HEK293 (cell line): Measurements from ENCODE around the gene EBP.
A peak's percentile ranks its signal among the peaks of the same experiment; 100 is the strongest.

Experiments
- CTCF ChIA-PET: fragments of 350-600 bp; formaldehyde crosslinking; extraction: SDS; loops from one replicate; lab custom pipeline; 2021; ENCODE audit warnings: antibody characterized with exemption; lab: Yijun Ruan, JAX
- POLR2A ChIA-PET: fragments of 300-600 bp; formaldehyde crosslinking; extraction: SDS; loops from one replicate; lab custom pipeline; 2020; ENCODE audit warnings: antibody characterized with exemption, inconsistent platforms; lab: Yijun Ruan, JAX
- H3K27ac ChIP-seq: fragments of 200-500 bp; sonication (Bioruptor generic); 2 replicates; pipeline ENCODE4 v1.5.1; 2014; ENCODE audit warnings: low read depth, low read length, control low read depth, inconsistent platforms; ENCODE audit errors: extremely low read depth
- H3K36me3 ChIP-seq, 2 experiments: fragments of 200-500 bp in 1 of 2; sonication (Bioruptor generic) in 1 of 2; 1 replicate in 1 of 2; 2 replicates in 1 of 2; pipeline ENCODE4 v1.5.1; 2014 to 2017; ENCODE audit warnings: inconsistent platforms in 2 of 2, low read length in 2 of 2; ENCODE audit not compliant: control insufficient read depth in 2 of 2, insufficient read depth in 1 of 2
- H3K4me1 ChIP-seq: fragments of 200-500 bp; sonication (Bioruptor generic); 2 replicates; pipeline ENCODE4 v1.5.1; 2014; ENCODE audit warnings: mild to moderate bottlenecking, low read length, inconsistent platforms; ENCODE audit not compliant: control insufficient read depth, insufficient read depth
- H3K4me3 ChIP-seq: 2 replicates; pipeline ENCODE4 v1.5.1; 2011; ENCODE audit warnings: low read depth, mild to moderate bottlenecking, control low read depth, low read length, moderate library complexity
- H3K9me3 ChIP-seq: fragments of 200-500 bp; sonication (Bioruptor generic); 2 replicates; pipeline ENCODE4 v1.5.1; 2014; ENCODE audit warnings: low read depth, low read length, inconsistent platforms; ENCODE audit not compliant: control insufficient read depth, insufficient read depth
- EGR2 ChIP-seq: fragments of 450-650 bp; formaldehyde crosslinking; IDR thresholded peaks from 2 replicates; pipeline ENCODE4 v1.5.1; 2016; ENCODE audit warnings: low read depth, missing biosample characterization, missing genetic modification characterization
- GLIS1 ChIP-seq: fragments of 450-650 bp; formaldehyde crosslinking; IDR thresholded peaks from 2 replicates; pipeline ENCODE4 v1.5.1; 2016; ENCODE audit warnings: missing biosample characterization, missing genetic modification characterization
- IKZF3 ChIP-seq: fragments of 450-650 bp; IDR thresholded peaks from 2 replicates; pipeline ENCODE4 v1.5.0; 2018; ENCODE audit warnings: missing biosample characterization, mild to moderate bottlenecking, missing genetic modification characterization, moderate library complexity
- KLF17 ChIP-seq: fragments of 450-650 bp; formaldehyde crosslinking; IDR thresholded peaks from 2 replicates; pipeline ENCODE4 v1.5.1; 2016; ENCODE audit warnings: missing biosample characterization, missing genetic modification characterization
- OVOL3 ChIP-seq: fragments of 450-650 bp; formaldehyde crosslinking; IDR thresholded peaks from 2 replicates; pipeline ENCODE4 v1.5.1; 2016; ENCODE audit warnings: missing biosample characterization, missing genetic modification characterization
- REST ChIP-seq: fragments of 450-650 bp; formaldehyde crosslinking; IDR thresholded peaks from 2 replicates; pipeline ENCODE4 v1.5.1; 2016; ENCODE audit warnings: missing biosample characterization, missing genetic modification characterization
- SCRT1 ChIP-seq: fragments of 450-650 bp; formaldehyde crosslinking; IDR thresholded peaks from 2 replicates; pipeline ENCODE4 v1.5.1; 2016; ENCODE audit warnings: missing biosample characterization, missing genetic modification characterization, borderline replicate concordance
- SCRT2 ChIP-seq: fragments of 450-650 bp; formaldehyde crosslinking; IDR thresholded peaks from 2 replicates; pipeline ENCODE4 v1.5.1; 2016; ENCODE audit warnings: missing biosample characterization, missing genetic modification characterization
- TRIM28 ChIP-seq: IDR thresholded peaks from 2 replicates; pipeline ENCODE4 v1.6.1; 2011; ENCODE audit warnings: low read length, control low read depth, borderline replicate concordance
- TSHZ1 ChIP-seq: fragments of 450-650 bp; formaldehyde crosslinking; IDR thresholded peaks from 2 replicates; pipeline ENCODE4 v1.5.1; 2016; ENCODE audit warnings: missing biosample characterization, missing genetic modification characterization, borderline replicate concordance
- ZFHX2 ChIP-seq: fragments of 450-650 bp; formaldehyde crosslinking; conservative IDR thresholded peaks from 2 replicates; pipeline ENCODE4 v1.5.1; 2016; ENCODE audit warnings: missing biosample characterization, missing genetic modification characterization
- ZIC2 ChIP-seq: fragments of 450-650 bp; formaldehyde crosslinking; IDR thresholded peaks from 2 replicates; pipeline ENCODE4 v1.5.1; 2016; ENCODE audit warnings: missing biosample characterization, missing genetic modification characterization
- ZNF148 ChIP-seq: fragments of 450-650 bp; formaldehyde crosslinking; IDR thresholded peaks from 2 replicates; pipeline ENCODE4 v1.5.0; 2017; ENCODE audit warnings: missing biosample characterization, missing genetic modification characterization, borderline replicate concordance
- ZNF202 ChIP-seq: fragments of 450-650 bp; formaldehyde crosslinking; IDR thresholded peaks from 2 replicates; pipeline ENCODE4 v1.5.1; 2016; ENCODE audit warnings: missing biosample characterization, missing genetic modification characterization, borderline replicate concordance
- ZNF239 ChIP-seq: fragments of 450-650 bp; formaldehyde crosslinking; IDR thresholded peaks from 2 replicates; pipeline ENCODE4 v1.5.1; 2016; ENCODE audit warnings: missing biosample characterization, missing genetic modification characterization
- ZNF280D ChIP-seq: fragments of 450-650 bp; formaldehyde crosslinking; IDR thresholded peaks from 2 replicates; pipeline ENCODE4 v1.5.1; 2016; ENCODE audit warnings: missing biosample characterization, missing genetic modification characterization
- ZNF311 ChIP-seq: fragments of 450-650 bp; formaldehyde crosslinking; IDR thresholded peaks from 2 replicates; pipeline ENCODE4 v1.5.1; 2017; ENCODE audit warnings: missing biosample characterization, missing genetic modification characterization, borderline replicate concordance
- ZNF561 ChIP-seq: fragments of 450-650 bp; IDR thresholded peaks from 2 replicates; pipeline ENCODE4 v1.5.1; 2018; ENCODE audit warnings: missing biosample characterization, missing genetic modification characterization, borderline replicate concordance
- ZNF621 ChIP-seq: fragments of 450-650 bp; formaldehyde crosslinking; IDR thresholded peaks from 2 replicates; pipeline ENCODE4 v1.5.1; 2017; ENCODE audit warnings: missing biosample characterization, missing genetic modification characterization
- ZNF660 ChIP-seq: fragments of 450-650 bp; IDR thresholded peaks from 2 replicates; pipeline ENCODE4 v1.5.1; 2018; ENCODE audit warnings: missing biosample characterization, mild to moderate bottlenecking, missing genetic modification characterization
- ZNF670 ChIP-seq: fragments of 450-650 bp; formaldehyde crosslinking; IDR thresholded peaks from 2 replicates; pipeline ENCODE4 v1.5.1; 2016; ENCODE audit warnings: missing biosample characterization, missing genetic modification characterization, low read depth
- ZNF701 ChIP-seq: fragments of 450-650 bp; formaldehyde crosslinking; IDR thresholded peaks from 2 replicates; pipeline ENCODE4 v1.5.1; 2016; ENCODE audit warnings: missing biosample characterization, missing genetic modification characterization
- ZNF707 ChIP-seq: fragments of 450-650 bp; formaldehyde crosslinking; IDR thresholded peaks from 2 replicates; pipeline ENCODE4 v1.5.1; 2016; ENCODE audit warnings: missing biosample characterization, missing genetic modification characterization
- ZNF777 ChIP-seq: fragments of 450-650 bp; formaldehyde crosslinking; IDR thresholded peaks from 2 replicates; pipeline ENCODE4 v1.5.1; 2017; ENCODE audit warnings: missing biosample characterization, missing genetic modification characterization, borderline replicate concordance
- ZXDB ChIP-seq: fragments of 450-650 bp; formaldehyde crosslinking; IDR thresholded peaks from 2 replicates; pipeline ENCODE4 v1.5.1; 2016; ENCODE audit warnings: missing biosample characterization, missing genetic modification characterization

EBP gene

GRCh38 chrX:48498374-48498809 is 23.2 kb upstream of the EBP start:
- POLR2A ChIA-PET, result interaction anchor here (0.6 kb wide), 1 partner anchor 427 kb away, joined by 8 read pairs; no protein-coding TSS in a partner anchor
- no peaks in the 10 kb centered on the region for H3K9me3 ChIP-seq
- no peak overlapping the region for H3K27ac ChIP-seq
- no peaks in the 10 kb centered on the region for H3K36me3 ChIP-seq
- H3K4me3 ChIP-seq, result no peak overlapping the region
- H3K4me1 ChIP-seq, result no peaks in the 10 kb centered on the region
- CTCF ChIA-PET, result no interaction called here
- peak; percentile 99 for TF ChIP-seq ZFHX2 (tag by site-specific recombination)
- no peak for TF ChIP-seq ZNF239 (tag by site-specific recombination)
- TF ChIP-seq ZNF660 (tag by site-specific recombination), result no peak
- no peak for TF ChIP-seq ZXDB (tag by site-specific recombination)
- TF ChIP-seq GLIS1 (tag by site-specific recombination), result peak; percentile 24; the same call in 1 of the 2 replicates
- TF ChIP-seq ZNF280D, result no peak
- no peak for TF ChIP-seq REST
- no peak for TF ChIP-seq TSHZ1 (tag by site-specific recombination)
- TF ChIP-seq ZNF621 (tag by site-specific recombination), result no peak
- no peak for TF ChIP-seq ZNF707
- no peak for TF ChIP-seq ZNF670 (tag by site-specific recombination)
- no peak for TF ChIP-seq SCRT2 (tag by site-specific recombination)
- no peak for TF ChIP-seq SCRT1 (tag by site-specific recombination)
- no peak for TF ChIP-seq ZNF311 (tag by site-specific recombination)
- TF ChIP-seq ZNF202, result no peak
- peak; percentile 47; the same call in 1 of the 2 replicates for TF ChIP-seq KLF17
- TF ChIP-seq ZNF701 (tag by site-specific recombination), result no peak
- TF ChIP-seq TRIM28, result no peak
- TF ChIP-seq ZNF561 (tag by site-specific recombination), result no peak
- TF ChIP-seq IKZF3 (tag by site-specific recombination), result no peak
- TF ChIP-seq ZNF148 (tag by site-specific recombination), result no peak
- no peak for TF ChIP-seq OVOL3 (tag by site-specific recombination)
- peak; percentile 99 for TF ChIP-seq EGR2 (tag by site-specific recombination)
- TF ChIP-seq ZNF777 (tag by site-specific recombination), result no peak
- peak; percentile 83 for TF ChIP-seq ZIC2 (tag by site-specific recombination)
